ENCODE data around the gene TPM1. TPM values are rescaled to one million over a fixed set of nuclear protein-coding genes. Genes with fewer than 3 reads are reported as not detected.

The TPM1 gene
- total RNA-seq, 1 experiment from 2014 or later = 298 TPM

DNA sequence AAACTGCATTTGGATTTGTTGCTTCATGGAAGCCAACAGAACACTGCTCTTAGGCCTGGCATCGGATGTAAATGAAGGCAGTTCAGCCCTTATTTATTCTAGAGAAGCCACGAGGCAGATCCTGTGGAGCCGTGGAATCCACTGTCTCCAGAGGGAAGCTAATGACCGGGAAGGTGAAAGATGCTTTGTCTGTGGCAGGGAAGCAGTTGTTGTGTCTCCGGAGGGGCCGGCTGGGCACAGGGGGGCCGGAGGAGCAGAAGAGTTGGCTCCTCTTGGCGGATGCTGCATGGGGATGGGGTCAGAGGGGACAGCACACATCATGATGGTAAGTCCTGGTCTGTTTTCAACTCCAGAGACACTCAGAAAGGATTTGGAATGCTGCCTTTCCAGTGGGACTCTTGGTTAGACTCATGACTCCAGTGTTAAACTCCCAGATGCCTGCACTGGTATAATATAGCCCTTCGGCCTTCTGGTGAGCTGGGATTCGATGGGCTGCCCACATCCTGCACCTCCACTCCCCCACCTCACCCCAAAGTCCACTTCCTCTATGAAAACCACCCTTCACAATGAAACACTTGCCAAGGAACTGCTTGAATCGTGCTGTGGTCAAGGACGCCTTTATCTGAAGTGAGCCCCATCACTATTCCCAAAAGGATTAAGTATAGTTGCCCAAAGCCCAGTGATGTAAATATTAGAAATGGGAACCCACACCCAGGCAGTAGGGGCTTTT is 33.6 kb downstream of the TPM1 start:
- ATAC-seq = no peak
- CTCF ChIA-PET = no interaction called here
- POLR2A ChIA-PET = no interaction called here
- Histone ChIP-seq H3K27ac (ENCODE audit: low read length) (peak overlapping the region; percentile 45; the same call in 1 of the 2 replicates), H3K4me1 (ENCODE audit: control insufficient read depth, insufficient read depth, low read length) (peaks cover 6% of the 10 kb centered on the region; the same call in 1 of the 2 replicates), H3K27me3 (ENCODE audit: control insufficient read depth, insufficient read depth, low read length) (no peaks in the 10 kb centered on the region), H3K36me3 (ENCODE audit: control insufficient read depth, insufficient read depth, low read length) (peaks cover 2% of the 10 kb centered on the region), H3K4me3 (ENCODE audit: low read depth in 2 of 2, low read length in 2 of 2) (peak overlapping the region in 1 of 2 experiments; percentile 21; a peak in 2 of 4 replicates), H3K9me3 (ENCODE audit: control insufficient read depth, insufficient read depth, low read depth, low read length) (no peaks in the 10 kb centered on the region)
- TF ChIP-seq, protein P1, sequence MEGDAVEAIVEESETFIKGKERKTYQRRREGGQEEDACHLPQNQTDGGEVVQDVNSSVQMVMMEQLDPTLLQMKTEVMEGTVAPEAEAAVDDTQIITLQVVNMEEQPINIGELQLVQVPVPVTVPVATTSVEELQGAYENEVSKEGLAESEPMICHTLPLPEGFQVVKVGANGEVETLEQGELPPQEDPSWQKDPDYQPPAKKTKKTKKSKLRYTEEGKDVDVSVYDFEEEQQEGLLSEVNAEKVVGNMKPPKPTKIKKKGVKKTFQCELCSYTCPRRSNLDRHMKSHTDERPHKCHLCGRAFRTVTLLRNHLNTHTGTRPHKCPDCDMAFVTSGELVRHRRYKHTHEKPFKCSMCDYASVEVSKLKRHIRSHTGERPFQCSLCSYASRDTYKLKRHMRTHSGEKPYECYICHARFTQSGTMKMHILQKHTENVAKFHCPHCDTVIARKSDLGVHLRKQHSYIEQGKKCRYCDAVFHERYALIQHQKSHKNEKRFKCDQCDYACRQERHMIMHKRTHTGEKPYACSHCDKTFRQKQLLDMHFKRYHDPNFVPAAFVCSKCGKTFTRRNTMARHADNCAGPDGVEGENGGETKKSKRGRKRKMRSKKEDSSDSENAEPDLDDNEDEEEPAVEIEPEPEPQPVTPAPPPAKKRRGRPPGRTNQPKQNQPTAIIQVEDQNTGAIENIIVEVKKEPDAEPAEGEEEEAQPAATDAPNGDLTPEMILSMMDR (IDR thresholded peaks at IDR 0.05) = no peak
- TF ChIP-seq TCF7L2 (IDR thresholded peaks at IDR 0.05; ENCODE audit: low read depth, low read length) (no peak), POLR2AphosphoS5 (IDR thresholded peaks at IDR 0.05; ENCODE audit: low read depth, low read length) (no peak), SIN3A (IDR thresholded peaks at IDR 0.05; ENCODE audit: borderline replicate concordance, insufficient read depth, low read depth, low read length) (no peak)
- TF ChIP-seq, protein P2, sequence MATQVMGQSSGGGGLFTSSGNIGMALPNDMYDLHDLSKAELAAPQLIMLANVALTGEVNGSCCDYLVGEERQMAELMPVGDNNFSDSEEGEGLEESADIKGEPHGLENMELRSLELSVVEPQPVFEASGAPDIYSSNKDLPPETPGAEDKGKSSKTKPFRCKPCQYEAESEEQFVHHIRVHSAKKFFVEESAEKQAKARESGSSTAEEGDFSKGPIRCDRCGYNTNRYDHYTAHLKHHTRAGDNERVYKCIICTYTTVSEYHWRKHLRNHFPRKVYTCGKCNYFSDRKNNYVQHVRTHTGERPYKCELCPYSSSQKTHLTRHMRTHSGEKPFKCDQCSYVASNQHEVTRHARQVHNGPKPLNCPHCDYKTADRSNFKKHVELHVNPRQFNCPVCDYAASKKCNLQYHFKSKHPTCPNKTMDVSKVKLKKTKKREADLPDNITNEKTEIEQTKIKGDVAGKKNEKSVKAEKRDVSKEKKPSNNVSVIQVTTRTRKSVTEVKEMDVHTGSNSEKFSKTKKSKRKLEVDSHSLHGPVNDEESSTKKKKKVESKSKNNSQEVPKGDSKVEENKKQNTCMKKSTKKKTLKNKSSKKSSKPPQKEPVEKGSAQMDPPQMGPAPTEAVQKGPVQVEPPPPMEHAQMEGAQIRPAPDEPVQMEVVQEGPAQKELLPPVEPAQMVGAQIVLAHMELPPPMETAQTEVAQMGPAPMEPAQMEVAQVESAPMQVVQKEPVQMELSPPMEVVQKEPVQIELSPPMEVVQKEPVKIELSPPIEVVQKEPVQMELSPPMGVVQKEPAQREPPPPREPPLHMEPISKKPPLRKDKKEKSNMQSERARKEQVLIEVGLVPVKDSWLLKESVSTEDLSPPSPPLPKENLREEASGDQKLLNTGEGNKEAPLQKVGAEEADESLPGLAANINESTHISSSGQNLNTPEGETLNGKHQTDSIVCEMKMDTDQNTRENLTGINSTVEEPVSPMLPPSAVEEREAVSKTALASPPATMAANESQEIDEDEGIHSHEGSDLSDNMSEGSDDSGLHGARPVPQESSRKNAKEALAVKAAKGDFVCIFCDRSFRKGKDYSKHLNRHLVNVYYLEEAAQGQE (IDR thresholded peaks at IDR 0.05; ENCODE audit: insufficient read depth in 1 of 2, low read depth in 2 of 2, low read length in 1 of 2) = no peak
- intact Hi-C loops (cut with micrococcal nuclease; ENCODE audit: unreplicated experiment) = no loop called here
- in situ Hi-C loops (cut with HindIII; ENCODE audit: low pct_unique_long_range_greater_than_20kb, low sequenced_read_pairs) = no loop called here
- no TSS peak for BruUV-seq (replicated peaks)
- DNase-seq (ENCODE audit: low read depth, low spot score) = no peak

DNA sequence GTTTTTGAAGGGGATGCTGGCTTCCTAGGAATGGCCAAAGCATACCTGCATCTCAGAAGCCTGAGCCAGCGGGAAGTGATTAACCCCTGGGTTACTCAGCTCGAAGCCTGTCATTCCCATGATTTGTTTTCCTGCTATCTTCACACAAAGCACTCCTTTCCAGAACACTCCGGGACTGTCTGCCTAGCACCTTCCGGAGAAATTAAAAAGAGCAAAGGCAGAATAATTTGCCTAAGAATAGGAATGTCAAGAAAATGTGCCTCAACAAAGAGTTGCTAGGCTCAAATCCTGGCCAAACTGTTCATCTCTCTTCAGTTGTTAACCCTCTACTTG is 34.1 kb downstream of the TPM1 start:
- H3K4me1 ChIP-seq (ENCODE audit: control insufficient read depth, insufficient read depth, low read length) = peaks cover 6% of the 10 kb centered on the region; the same call in 1 of the 2 replicates
- BruUV-seq (replicated peaks) = no TSS peak
- TF ChIP-seq, protein P2 (IDR thresholded peaks at IDR 0.05; ENCODE audit: insufficient read depth in 1 of 2, low read depth in 2 of 2, low read length in 1 of 2) = no peak
- TF ChIP-seq TCF7L2 (IDR thresholded peaks at IDR 0.05; ENCODE audit: low read depth, low read length) (no peak), SIN3A (IDR thresholded peaks at IDR 0.05; ENCODE audit: borderline replicate concordance, insufficient read depth, low read depth, low read length) (no peak), POLR2AphosphoS5 (IDR thresholded peaks at IDR 0.05; ENCODE audit: low read depth, low read length) (no peak)
- TF ChIP-seq, protein P1 (IDR thresholded peaks at IDR 0.05) = no peak
- H3K27me3 ChIP-seq (ENCODE audit: control insufficient read depth, insufficient read depth, low read length) = no peaks in the 10 kb centered on the region
- no peak overlapping the region for H3K27ac ChIP-seq (ENCODE audit: low read length)
- intact Hi-C loops (cut with micrococcal nuclease; ENCODE audit: unreplicated experiment) = no loop called here
- ATAC-seq = no peak
- ChIA-PET CTCF (no interaction called here), POLR2A (no interaction called here)
- no peaks in the 10 kb centered on the region; the same call in 1 of the 2 replicates for H3K36me3 ChIP-seq (ENCODE audit: control insufficient read depth, insufficient read depth, low read length)
- in situ Hi-C loops (cut with HindIII; ENCODE audit: low pct_unique_long_range_greater_than_20kb, low sequenced_read_pairs) = no loop called here
- no peak for DNase-seq (ENCODE audit: low read depth, low spot score)
- no peak overlapping the region for H3K4me3 ChIP-seq (ENCODE audit: low read depth in 2 of 2, low read length in 2 of 2)
- H3K9me3 ChIP-seq (ENCODE audit: control insufficient read depth, insufficient read depth, low read depth, low read length) = no peaks in the 10 kb centered on the region

Data from Panc1 (cell line).